Right lobe of liver (tissue), 6 donors: Measurements from ENCODE around the gene ZCRB1. TPM values are rescaled to one million over a fixed set of nuclear protein-coding genes. Genes with fewer than 3 reads are reported as not detected.

Experiments used
- ATAC-seq, 4 donors: fragments of 200-7000 bp; cut with Tn5 transposase; one replicate each; pipeline ENCODE4 v1.9.1; 2020; ENCODE audit warnings: mild to moderate bottlenecking in 4 of 4, moderate library complexity in 4 of 4
- DNase-seq, 3 donors: peaks; one replicate each; pipeline ENCODE4 v3.0.0-alpha.2; 2020
- H3K27ac ChIP-seq, 3 donors: fragments of 200-600 bp; one replicate each; pipeline ENCODE4 v1.8.0; 2022
- H3K27me3 ChIP-seq, 2 donors: fragments of 200-600 bp; one replicate each; pipeline ENCODE4 v1.8.0; 2022
- H3K36me3 ChIP-seq, 4 donors: fragments of 200-600 bp; sonication (generic) in 1 of 4; one replicate each; pipeline versions ENCODE4 v1.5.1 to v1.8.0; 2017 to 2022; ENCODE audit warnings: control low read depth in 1 of 4
- H3K4me1 ChIP-seq, 4 donors: fragments of 200-600 bp; sonication (generic) in 1 of 4; one replicate each; pipeline versions ENCODE4 v1.5.1 to v1.8.0; 2017 to 2022; ENCODE audit warnings: control low read depth in 1 of 4
- H3K4me3 ChIP-seq, 3 donors: fragments of 200-600 bp; one replicate each; pipeline ENCODE4 v1.8.0; 2022
- H3K9me3 ChIP-seq, 4 donors: fragments of 200-600 bp; sonication (generic) in 1 of 4; one replicate each; pipeline versions ENCODE4 v1.5.1 to v1.8.0; 2017 to 2022; ENCODE audit warnings: control low read depth in 1 of 4
- POLR2A ChIP-seq: fragments of 450-650 bp; IDR thresholded peaks from one replicate; pipeline ENCODE4 v1.6.1; 2017; ENCODE audit warnings: antibody characterized with exemption, mild to moderate bottlenecking
- WGBS: methylation state at CpG from one replicate; pipeline ENCODE4 v1.1.6; 2018; ENCODE audit warnings: low coverage, low lambda C conversion rate; ENCODE audit not compliant: insufficient coverage; ENCODE audit errors: missing lambda C conversion rate; 5-methylcytosine and 5-hydroxymethylcytosine counted together
- intact Hi-C, 2 donors: fragments of 100-400 bp; cut with DNase I; formaldehyde crosslinking; loops; one replicate each; pipeline versions ENCODE4 v1.11.2 to v1.14.1; 2022
- total RNA-seq, 6 experiments: library from RNA; depleted of rRNA in 2 of 6; stranded (reverse); fragments of >200 nt in 2 of 6; fragmentation: NEBNext Ultra II Directional in 3 of 6; extraction: Animal tissue kit (Norgen Biotek cat#: 25700) in 3 of 6; gene quantifications; one replicate each; pipeline versions ENCODE4 v1.1.0 to v1.2.4, GENCODE V29; 2016 to 2023
- TF ChIP-seq, protein P1 (sequence below), 4 donors: fragments of 200-600 bp in 3 of 4; fragments of 450-650 bp in 1 of 4; IDR thresholded peaks; one replicate each; pipeline versions ENCODE4 v1.5.1 to v1.8.0; 2016 to 2022; ENCODE audit warnings: antibody characterized with exemption in 4 of 4, mild to moderate bottlenecking in 2 of 4
- donor health status: DM: no; HTN: yes; CAD: no.
- donor health status: DM: no; HTN: no; CAD: no.
- donor health status: DM: no; HTN: no; CAD: no.
- donor health status: DM: no; HTN: yes; CAD: no.
- donor health status: DM: no; HTN: yes; CAD: no.

ZCRB1 gene
- total RNA-seq, 6 experiments from 2014 or later: 22.9 to 35.3 (median 23.5) TPM

DNA sequence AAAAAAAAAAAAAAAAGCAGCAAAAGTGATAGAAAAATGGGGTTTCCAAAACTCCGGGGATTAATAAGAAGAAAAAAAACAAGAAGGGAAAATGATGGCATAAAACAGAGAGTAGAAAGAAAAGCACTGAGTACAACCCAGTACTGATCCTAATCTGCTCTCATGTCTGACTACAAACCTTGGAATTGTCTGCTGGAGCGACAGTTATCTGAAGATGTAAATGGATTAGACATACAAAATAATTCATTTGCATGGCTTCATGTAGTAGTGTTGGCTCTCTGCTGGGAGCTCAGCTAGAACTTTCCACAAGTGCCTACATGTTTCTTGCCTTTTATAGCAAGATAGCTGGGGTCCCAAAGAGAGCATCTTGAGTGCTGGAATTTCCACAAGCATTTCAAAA, 34.2 kb downstream of the ZCRB1 start:
- Histone ChIP-seq H3K9me3 (no peaks in the 10 kb centered on the region), H3K36me3 (no peaks in the 10 kb centered on the region), H3K27ac (no peak overlapping the region), H3K4me3 (no peak overlapping the region), H3K4me1 (no peaks in the 10 kb centered on the region), H3K27me3 (no peaks in the 10 kb centered on the region)
- DNase-seq: no peak
- TF ChIP-seq, protein P1, sequence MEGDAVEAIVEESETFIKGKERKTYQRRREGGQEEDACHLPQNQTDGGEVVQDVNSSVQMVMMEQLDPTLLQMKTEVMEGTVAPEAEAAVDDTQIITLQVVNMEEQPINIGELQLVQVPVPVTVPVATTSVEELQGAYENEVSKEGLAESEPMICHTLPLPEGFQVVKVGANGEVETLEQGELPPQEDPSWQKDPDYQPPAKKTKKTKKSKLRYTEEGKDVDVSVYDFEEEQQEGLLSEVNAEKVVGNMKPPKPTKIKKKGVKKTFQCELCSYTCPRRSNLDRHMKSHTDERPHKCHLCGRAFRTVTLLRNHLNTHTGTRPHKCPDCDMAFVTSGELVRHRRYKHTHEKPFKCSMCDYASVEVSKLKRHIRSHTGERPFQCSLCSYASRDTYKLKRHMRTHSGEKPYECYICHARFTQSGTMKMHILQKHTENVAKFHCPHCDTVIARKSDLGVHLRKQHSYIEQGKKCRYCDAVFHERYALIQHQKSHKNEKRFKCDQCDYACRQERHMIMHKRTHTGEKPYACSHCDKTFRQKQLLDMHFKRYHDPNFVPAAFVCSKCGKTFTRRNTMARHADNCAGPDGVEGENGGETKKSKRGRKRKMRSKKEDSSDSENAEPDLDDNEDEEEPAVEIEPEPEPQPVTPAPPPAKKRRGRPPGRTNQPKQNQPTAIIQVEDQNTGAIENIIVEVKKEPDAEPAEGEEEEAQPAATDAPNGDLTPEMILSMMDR (IDR thresholded peaks at IDR 0.05): no peak
- TF ChIP-seq POLR2A: no peak
- WGBS: 67% methylated on average over 1 of the region's 2 CpGs
- no peak for ATAC-seq
- intact Hi-C loops: no loop called here

GRCh38 chr12:42288544-42288943, 37.4 kb downstream of the ZCRB1 start:
- intact Hi-C loops: no loop called here
- Histone ChIP-seq H3K27me3 (no peaks in the 10 kb centered on the region), H3K4me3 (no peak overlapping the region), H3K9me3 (no peaks in the 10 kb centered on the region), H3K4me1 (no peaks in the 10 kb centered on the region), H3K36me3 (no peaks in the 10 kb centered on the region), H3K27ac (no peak overlapping the region)
- 48% methylated on average over 4 of the region's 9 CpGs for WGBS
- ATAC-seq (no peak), DNase-seq (no peak)
- no peak for TF ChIP-seq POLR2A
- TF ChIP-seq, protein P1 (IDR thresholded peaks at IDR 0.05): no peak

GRCh38 chr12:42286741-42287140, 39.2 kb downstream of the ZCRB1 start:
- H3K4me3 ChIP-seq: no peak overlapping the region
- intact Hi-C loops: no loop called here
- no peaks in the 10 kb centered on the region for H3K36me3 ChIP-seq
- TF ChIP-seq, protein P1 (IDR thresholded peaks at IDR 0.05): no peak
- no peak for TF ChIP-seq POLR2A
- 87% methylated on average over 10 of the region's 26 CpGs for WGBS
- no peaks in the 10 kb centered on the region for H3K27me3 ChIP-seq
- DNase-seq (no peak), ATAC-seq (no peak)
- H3K4me1 ChIP-seq: peaks cover 0 to 9% (median 0%) of the 10 kb centered on the region in 4 donors
- H3K9me3 ChIP-seq: no peaks in the 10 kb centered on the region
- no peak overlapping the region for H3K27ac ChIP-seq

- WGBS: 95% methylated on average over 1 of the region's 2 CpGs
- H3K4me3 ChIP-seq: no peak overlapping the region
- H3K27ac ChIP-seq: no peak overlapping the region
- TF ChIP-seq POLR2A: no peak
- TF ChIP-seq, protein P1 (IDR thresholded peaks at IDR 0.05): no peak
- DNase-seq (no peak), ATAC-seq (no peak)
- no peaks in the 10 kb centered on the region for H3K36me3 ChIP-seq
- peaks cover 0 to 13% (median 0%) of the 10 kb centered on the region in 4 donors for H3K4me1 ChIP-seq
- intact Hi-C loops: no loop called here
- H3K27me3 ChIP-seq: no peaks in the 10 kb centered on the region
- no peaks in the 10 kb centered on the region for H3K9me3 ChIP-seq
These were observed 40.5 kb downstream of the ZCRB1 start for GRCh38 chr12:42285431-42285830.

DNA sequence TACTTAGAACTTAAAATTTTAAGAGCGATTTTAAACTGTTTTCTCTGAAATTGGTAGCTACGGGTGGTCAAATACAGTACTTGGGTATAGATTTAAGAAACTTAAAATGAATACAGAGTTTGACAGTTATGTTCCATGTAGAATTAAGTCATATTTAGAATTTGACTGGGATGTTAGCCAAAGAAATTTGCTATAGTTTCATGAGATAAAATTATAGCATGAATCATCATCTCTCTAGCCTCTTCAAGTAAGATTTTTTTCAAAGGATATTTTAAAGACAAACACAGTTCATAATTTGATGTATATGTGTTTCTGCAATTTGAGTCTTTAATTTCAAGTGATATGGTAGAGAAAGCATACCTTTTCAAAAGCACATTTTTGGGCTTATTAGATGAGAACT, 41.0 kb downstream of the ZCRB1 start:
- no peak for DNase-seq
- H3K36me3 ChIP-seq: no peaks in the 10 kb centered on the region

More for the DNA sequence above, 41.0 kb downstream of the ZCRB1 start:
- Histone ChIP-seq H3K27me3 (no peaks in the 10 kb centered on the region), H3K27ac (no peak overlapping the region), H3K9me3 (no peaks in the 10 kb centered on the region), H3K4me1 (peaks cover 0 to 13% (median 0%) of the 10 kb centered on the region in 4 donors), H3K4me3 (no peak overlapping the region)
- intact Hi-C loops: no loop called here
- no peak for ATAC-seq
- no peak for TF ChIP-seq POLR2A
- WGBS: 80% methylated on average over 2 of the region's 2 CpGs
